H9 (cell line): ENCODE data around the gene RPS6KA6. TPM values are rescaled to one million over a fixed set of nuclear protein-coding genes. Genes with fewer than 3 reads are reported as not detected.

ENCODE experiments used
- DNase-seq: peaks from one replicate; pipeline ENCODE4 v3.0.0-alpha.2; 2017
- H2AFZ ChIP-seq: one replicate; pipeline ENCODE4 v1.6.1; 2013; ENCODE audit warnings: mild to moderate bottlenecking, low read length, control low read depth, moderate library complexity
- H2AK5ac ChIP-seq: 2 replicates; pipeline ENCODE4 v1.6.1; 2013; ENCODE audit warnings: low read length, control low read depth, mixed read lengths; ENCODE audit not compliant: insufficient read length
- H2BK120ac ChIP-seq: one replicate; pipeline ENCODE4 v1.6.1; 2013; ENCODE audit warnings: low read depth, mild to moderate bottlenecking, low read length, control low read depth, inconsistent platforms; ENCODE audit not compliant: poor library complexity, severe bottlenecking
- H2BK12ac ChIP-seq: 2 replicates; pipeline ENCODE4 v1.6.1; 2013; ENCODE audit warnings: low read length, control low read depth, mixed read lengths, low read depth; ENCODE audit not compliant: insufficient read length
- H2BK15ac ChIP-seq: 2 replicates; pipeline ENCODE4 v1.6.1; 2013; ENCODE audit warnings: low read depth, low read length, control low read depth
- H2BK20ac ChIP-seq: one replicate; pipeline ENCODE4 v1.6.1; 2013; ENCODE audit warnings: low read depth, mild to moderate bottlenecking, low read length, control low read depth, inconsistent platforms; ENCODE audit not compliant: poor library complexity, severe bottlenecking
- H2BK5ac ChIP-seq: 2 replicates; pipeline ENCODE4 v1.6.1; 2013; ENCODE audit warnings: low read length, control low read depth, mixed read lengths; ENCODE audit not compliant: insufficient read length
- H3K14ac ChIP-seq: 2 replicates; pipeline ENCODE4 v1.6.1; 2013; ENCODE audit warnings: low read length, control low read depth; ENCODE audit not compliant: insufficient read depth
- H3K18ac ChIP-seq: 2 replicates; pipeline ENCODE4 v1.6.1; 2013; ENCODE audit warnings: low read depth, mild to moderate bottlenecking, mixed read lengths, low read length, control low read depth; ENCODE audit not compliant: insufficient read length
- H3K23ac ChIP-seq: 2 replicates; pipeline ENCODE4 v1.6.1; 2013; ENCODE audit warnings: low read length, control low read depth, mixed read lengths, low read depth; ENCODE audit not compliant: insufficient read length
- H3K23me2 ChIP-seq: 2 replicates; pipeline ENCODE4 v1.6.1; 2013; ENCODE audit warnings: low read depth, mild to moderate bottlenecking, mixed read lengths, low read length, control low read depth; ENCODE audit not compliant: insufficient read length, poor library complexity, severe bottlenecking
- H3K27ac ChIP-seq: 2 replicates; pipeline ENCODE4 v1.5.1; 2013; ENCODE audit warnings: low read length, control low read depth, mixed read lengths, low read depth; ENCODE audit not compliant: insufficient read length
- H3K27me3 ChIP-seq: 2 replicates; pipeline ENCODE4 v1.6.1; 2013; ENCODE audit warnings: low read length, control low read depth, inconsistent platforms; ENCODE audit not compliant: insufficient read depth
- H3K4ac ChIP-seq: 2 replicates; pipeline ENCODE4 v1.6.1; 2013; ENCODE audit warnings: low read depth, mild to moderate bottlenecking, control low read depth, inconsistent platforms, low read length, moderate library complexity
- H3K4me1 ChIP-seq: 2 replicates; pipeline ENCODE4 v1.6.1; 2013; ENCODE audit warnings: low read length, control low read depth, inconsistent platforms; ENCODE audit not compliant: insufficient read depth
- H3K4me2 ChIP-seq: 2 replicates; pipeline ENCODE4 v1.6.1; 2013; ENCODE audit warnings: low read length, control low read depth, mixed read lengths; ENCODE audit not compliant: insufficient read length, insufficient read depth
- H3K56ac ChIP-seq: 2 replicates; pipeline ENCODE4 v1.6.1; 2013; ENCODE audit warnings: low read depth, mild to moderate bottlenecking, mixed read lengths, low read length, control low read depth; ENCODE audit not compliant: insufficient read length
- H3K79me1 ChIP-seq: 2 replicates; pipeline ENCODE4 v1.6.1; 2013; ENCODE audit warnings: low read depth, mild to moderate bottlenecking, moderate library complexity, low read length, control low read depth, inconsistent platforms; ENCODE audit not compliant: insufficient read depth, poor library complexity, severe bottlenecking
- H3K79me2 ChIP-seq: 2 replicates; pipeline ENCODE4 v1.6.1; 2013; ENCODE audit warnings: low read length, control low read depth, inconsistent platforms; ENCODE audit not compliant: insufficient read depth
- H3K9ac ChIP-seq: 2 replicates; pipeline ENCODE4 v1.6.1; 2013; ENCODE audit warnings: low read length, control low read depth, mixed read lengths; ENCODE audit not compliant: insufficient read length; ENCODE audit errors: extremely low read depth
- H3K9me3 ChIP-seq: one replicate; pipeline ENCODE4 v1.6.1; 2013; ENCODE audit warnings: low read depth, low read length, inconsistent platforms; ENCODE audit not compliant: control insufficient read depth
- H3T11ph ChIP-seq: one replicate; pipeline ENCODE4 v1.6.1; 2013; ENCODE audit warnings: mild to moderate bottlenecking, low read length, control low read depth, inconsistent platforms
- H4K20me1 ChIP-seq: one replicate; pipeline ENCODE4 v1.6.1; 2013; ENCODE audit not compliant: control insufficient read depth, insufficient read length, insufficient read depth
- H4K5ac ChIP-seq: 2 replicates; pipeline ENCODE4 v1.6.1; 2013; ENCODE audit warnings: low read depth, mild to moderate bottlenecking, mixed read lengths, low read length, control low read depth; ENCODE audit not compliant: insufficient read length
- H4K8ac ChIP-seq: replicated peaks from 2 replicates; pipeline ENCODE4 v1.6.1; 2013; ENCODE audit warnings: low read length, control low read depth, mixed read lengths, low read depth; ENCODE audit not compliant: insufficient read length
- H4K91ac ChIP-seq: 2 replicates; pipeline ENCODE4 v1.6.1; 2013; ENCODE audit warnings: low read depth, mild to moderate bottlenecking, moderate library complexity, mixed read lengths, low read length, control low read depth; ENCODE audit not compliant: insufficient read length
- H3K27ac Mint-ChIP-seq, 3 experiments: 2 replicates in 2 of 3; 3 replicates in 1 of 3; pipeline ENCODE4 v1.8.0; 2020 to 2021; ENCODE audit warnings: mixed read lengths in 3 of 3, mild to moderate bottlenecking in 1 of 3, moderate library complexity in 1 of 3
- H3K27me3 Mint-ChIP-seq: 2 replicates; pipeline ENCODE4 v1.8.0; 2021; ENCODE audit warnings: low read depth, mild to moderate bottlenecking, moderate library complexity, mixed read lengths
- H3K36me3 Mint-ChIP-seq, 3 experiments: 2 replicates in 2 of 3; 3 replicates in 1 of 3; pipeline ENCODE4 v1.8.0; 2020 to 2021; ENCODE audit warnings: low read depth in 3 of 3, mixed read lengths in 3 of 3; ENCODE audit not compliant: insufficient read depth in 1 of 3
- H3K4me1 Mint-ChIP-seq, 2 experiments: 2 replicates each; pipeline ENCODE4 v1.8.0; 2020; ENCODE audit warnings: mixed read lengths in 2 of 2
- H3K4me3 Mint-ChIP-seq, 2 experiments: 2 replicates in 1 of 2; 3 replicates in 1 of 2; pipeline ENCODE4 v1.8.0; 2020 to 2021; ENCODE audit warnings: mild to moderate bottlenecking in 2 of 2, mixed read lengths in 2 of 2, moderate library complexity in 1 of 2
- H3K9me3 Mint-ChIP-seq, 2 experiments: 2 replicates in 1 of 2; 3 replicates in 1 of 2; pipeline ENCODE4 v1.8.0; 2020; ENCODE audit warnings: mild to moderate bottlenecking in 2 of 2, mixed read lengths in 2 of 2, moderate library complexity in 1 of 2
- CTCF ChIP-seq: fragments of 200-600 bp; sonication (generic); conservative IDR thresholded peaks from 3 replicates; pipeline ENCODE4 v1.8.0; 2021; ENCODE audit warnings: antibody characterized with exemption, mild to moderate bottlenecking
- WGBS: extraction: QIAGEN DNeasy Blood & Tissue Kit; methylation state at CpG from one replicate; pipeline ENCODE4 v1.1.7; 2013; ENCODE audit warnings: missing lambda C conversion rate, low lambda C conversion rate, mixed read lengths; ENCODE audit not compliant: insufficient read length; ENCODE audit errors: extremely low coverage; 5-methylcytosine and 5-hydroxymethylcytosine counted together
- long read RNA-seq: library from polyadenylated mRNA; unstranded; transcript quantifications from one replicate; pipeline ENCODE4 v2.0.0, GENCODE V29; 2020
- total RNA-seq: library from RNA; stranded (reverse); gene quantifications from 2 replicates; pipeline ENCODE4 v1.2.1, GENCODE V29; 2021

The RPS6KA6 gene
- 10.5 and 12.1 TPM in 2 replicates for total RNA-seq
- long read RNA-seq, partial matches to known transcripts = 0 of 3 reads
- long read RNA-seq, other reads (novel, unspliced or antisense) = 2 of 3 reads

- Mint-ChIP-seq H3K4me1 (peaks cover 0 to 11% of the 10 kb centered on the region in 2 experiments; a peak in 2 of 4 replicates), H3K27ac (peak within 1 kb of the TSS in 2 of 3 experiments; percentile 34 to 96; a peak in 3 of 7 replicates), H3K9me3 (peaks cover 49 to 52% of the 10 kb centered on the region in 2 experiments), H3K4me3 (peak within 1 kb of the TSS; percentile 87 to 97), H3K27me3 (no peaks in the 10 kb centered on the region; the same call in 1 of the 2 replicates), H3K36me3 (peaks cover 3 to 6% (median 4%) of the 10 kb centered on the region in 3 experiments; a peak in 4 of 7 replicates)
- Histone ChIP-seq H2BK12ac (no peak within 1 kb of the TSS), H2AK5ac (no peak within 1 kb of the TSS), H3K4me2 (peak within 1 kb of the TSS; percentile 69), H4K20me1 (no peaks in the 10 kb centered on the region), H3K23me2 (peaks cover 6% of the 10 kb centered on the region), H3K4me1 (no peaks in the 10 kb centered on the region), H3K18ac (peak within 1 kb of the TSS; percentile 37), H2AFZ (no peak within 1 kb of the TSS), H4K8ac (no peak within 1 kb of the TSS), H3K4ac (no peak within 1 kb of the TSS), H2BK120ac (no peak within 1 kb of the TSS), H2BK20ac (no peak within 1 kb of the TSS), H3K27me3 (no peaks in the 10 kb centered on the region), H3K9ac (peak within 1 kb of the TSS; percentile 39), H2BK5ac (no peak within 1 kb of the TSS), H3K79me1 (peaks cover 2% of the 10 kb centered on the region), H3K27ac (no peak within 1 kb of the TSS), H4K5ac (no peak within 1 kb of the TSS), H2BK15ac (no peak within 1 kb of the TSS), H4K91ac (no peak within 1 kb of the TSS), H3T11ph (no peak within 1 kb of the TSS), H3K23ac (no peak within 1 kb of the TSS), H3K56ac (no peak within 1 kb of the TSS), H3K9me3 (peaks cover 11% of the 10 kb centered on the region), H3K14ac (peak within 1 kb of the TSS; percentile 1; the same call in 1 of the 2 replicates), H3K79me2 (no peaks in the 10 kb centered on the region)
- peak; percentile 39 for DNase-seq
- no peak for TF ChIP-seq CTCF
- no CpG with 5 or more reads among the region's 81 CpGs for WGBS
Observed at GRCh38 chrX:84187533-84188319, at the start of gene RPS6KA6. RPS6KA6 (minus strand) TSS chrX:84188199; CDS start chrX:84187899, 300 bp downstream.
